Panc1 (cell line): ENCODE data around the gene UBASH3B. TPM values are rescaled to one million over a fixed set of nuclear protein-coding genes. Genes with fewer than 3 reads are reported as not detected.

Experiments used
- ATAC-seq: fragments of 200-7000 bp; cut with Tn5 transposase; 2 replicates; pipeline ENCODE4 v1.9.1; 2020; ENCODE audit warnings: mild to moderate bottlenecking, moderate library complexity
- BruUV-seq: library from RNA; stranded (reverse); fragments of 400-500 nt; replicated peaks from 2 replicates; lab custom pipeline; 2021; lab: Mats Ljungman, UMichigan
- CTCF ChIA-PET: fragments of 300-600 bp; sonication (Branson Sonifier 250); formaldehyde crosslinking; loops from one replicate; lab custom pipeline; 2022; ENCODE audit warnings: antibody characterized with exemption; lab: Charles Lee
- POLR2A ChIA-PET: fragments of 300-600 bp; sonication (Branson Sonifier 250); formaldehyde crosslinking; loops from one replicate; lab custom pipeline; 2022; ENCODE audit warnings: antibody characterized with exemption; lab: Charles Lee
- DNase-seq: peaks from one replicate; pipeline ENCODE4 v3.0.0-alpha.2; 2010; ENCODE audit warnings: low read depth, low spot score
- H3K27ac ChIP-seq: 2 replicates; pipeline ENCODE4 v1.5.1; 2011; ENCODE audit warnings: mild to moderate bottlenecking, low read length, inconsistent platforms
- H3K27me3 ChIP-seq: fragments of 200-500 bp; sonication (Bioruptor generic); 2 replicates; pipeline ENCODE4 v1.6.0; 2014; ENCODE audit warnings: low read length, inconsistent platforms; ENCODE audit not compliant: control insufficient read depth, insufficient read depth
- H3K36me3 ChIP-seq: fragments of 200-500 bp; sonication (Bioruptor generic); 2 replicates; pipeline ENCODE4 v1.5.1; 2014; ENCODE audit warnings: inconsistent platforms, mild to moderate bottlenecking, low read length, moderate library complexity; ENCODE audit not compliant: control insufficient read depth, insufficient read depth
- H3K4me1 ChIP-seq: 2 replicates; pipeline ENCODE4 v1.5.1; 2011; ENCODE audit warnings: inconsistent platforms, mild to moderate bottlenecking, low read length, moderate library complexity; ENCODE audit not compliant: control insufficient read depth, insufficient read depth
- H3K4me3 ChIP-seq, 2 experiments: 2 replicates each; pipeline ENCODE4 v1.5.1; 2011 to 2012; ENCODE audit warnings: low read depth in 2 of 2, low read length in 2 of 2, mild to moderate bottlenecking in 2 of 2, inconsistent platforms in 1 of 2, moderate library complexity in 1 of 2
- H3K9me3 ChIP-seq: fragments of 200-500 bp; sonication (Bioruptor generic); 2 replicates; pipeline ENCODE4 v1.5.1; 2014; ENCODE audit warnings: low read depth, mild to moderate bottlenecking, inconsistent platforms, low read length, moderate library complexity; ENCODE audit not compliant: control insufficient read depth, insufficient read depth
- POLR2AphosphoS5 ChIP-seq: IDR thresholded peaks from 2 replicates; pipeline ENCODE4 v1.6.1; 2012; ENCODE audit warnings: mild to moderate bottlenecking, low read depth, low read length, moderate library complexity
- SIN3A ChIP-seq: IDR thresholded peaks from 2 replicates; pipeline ENCODE4 v1.6.1; 2012; ENCODE audit warnings: low read depth, mild to moderate bottlenecking, low read length, moderate library complexity, borderline replicate concordance; ENCODE audit not compliant: insufficient read depth
- TCF7L2 ChIP-seq: IDR thresholded peaks from 2 replicates; pipeline ENCODE4 v1.6.1; 2011; ENCODE audit warnings: mild to moderate bottlenecking, low read depth, low read length, inconsistent platforms
- in situ Hi-C: cut with HindIII; loops from 2 replicates; pipeline ENCODE4 v1.10.0; 2016; ENCODE audit warnings: low sequenced_read_pairs, low pct_unique_long_range_greater_than_20kb
- intact Hi-C: fragments of 100-400 bp; cut with micrococcal nuclease; formaldehyde crosslinking; loops from one replicate; pipeline ENCODE4 v1.10.0; 2022; ENCODE audit not compliant: unreplicated experiment
- total RNA-seq: library from RNA; stranded (reverse); gene quantifications from one replicate; pipeline ENCODE4 v1.2.1, GENCODE V29; 2021; ENCODE audit not compliant: unreplicated experiment
- TF ChIP-seq, protein P1 (sequence below): fragments of 450-650 bp; IDR thresholded peaks from 2 replicates; pipeline ENCODE4 v1.5.1; 2017; ENCODE audit warnings: mild to moderate bottlenecking
- TF ChIP-seq, protein P2 (sequence below), 2 experiments: IDR thresholded peaks; 2 replicates each; pipeline ENCODE4 v1.6.1; 2011 to 2012; ENCODE audit warnings: low read depth in 2 of 2, control low read depth in 1 of 2, low read length in 1 of 2, mild to moderate bottlenecking in 1 of 2, moderate library complexity in 1 of 2; ENCODE audit not compliant: insufficient read depth in 1 of 2

The UBASH3B gene
- total RNA-seq, 1 experiment from 2014 or later: 55.1 TPM

GRCh38 chr11:122811721-122812120 lies 156.2 kb downstream of the UBASH3B start:
- POLR2A ChIA-PET: interaction anchor here (0.7 kb wide), 1 partner anchor 132 kb away, joined by 3 read pairs; no protein-coding TSS in a partner anchor
- Histone ChIP-seq H3K4me1 (no peaks in the 10 kb centered on the region; the same call in 1 of the 2 replicates), H3K36me3 (no peaks in the 10 kb centered on the region), H3K4me3 (no peak overlapping the region), H3K27ac (no peak overlapping the region), H3K9me3 (no peaks in the 10 kb centered on the region), H3K27me3 (no peaks in the 10 kb centered on the region)
- DNase-seq (no peak), ATAC-seq (no peak)
- TF ChIP-seq SIN3A (no peak), POLR2AphosphoS5 (no peak), TCF7L2 (no peak)
- TF ChIP-seq, protein P1, sequence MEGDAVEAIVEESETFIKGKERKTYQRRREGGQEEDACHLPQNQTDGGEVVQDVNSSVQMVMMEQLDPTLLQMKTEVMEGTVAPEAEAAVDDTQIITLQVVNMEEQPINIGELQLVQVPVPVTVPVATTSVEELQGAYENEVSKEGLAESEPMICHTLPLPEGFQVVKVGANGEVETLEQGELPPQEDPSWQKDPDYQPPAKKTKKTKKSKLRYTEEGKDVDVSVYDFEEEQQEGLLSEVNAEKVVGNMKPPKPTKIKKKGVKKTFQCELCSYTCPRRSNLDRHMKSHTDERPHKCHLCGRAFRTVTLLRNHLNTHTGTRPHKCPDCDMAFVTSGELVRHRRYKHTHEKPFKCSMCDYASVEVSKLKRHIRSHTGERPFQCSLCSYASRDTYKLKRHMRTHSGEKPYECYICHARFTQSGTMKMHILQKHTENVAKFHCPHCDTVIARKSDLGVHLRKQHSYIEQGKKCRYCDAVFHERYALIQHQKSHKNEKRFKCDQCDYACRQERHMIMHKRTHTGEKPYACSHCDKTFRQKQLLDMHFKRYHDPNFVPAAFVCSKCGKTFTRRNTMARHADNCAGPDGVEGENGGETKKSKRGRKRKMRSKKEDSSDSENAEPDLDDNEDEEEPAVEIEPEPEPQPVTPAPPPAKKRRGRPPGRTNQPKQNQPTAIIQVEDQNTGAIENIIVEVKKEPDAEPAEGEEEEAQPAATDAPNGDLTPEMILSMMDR: no peak
- TF ChIP-seq, protein P2, sequence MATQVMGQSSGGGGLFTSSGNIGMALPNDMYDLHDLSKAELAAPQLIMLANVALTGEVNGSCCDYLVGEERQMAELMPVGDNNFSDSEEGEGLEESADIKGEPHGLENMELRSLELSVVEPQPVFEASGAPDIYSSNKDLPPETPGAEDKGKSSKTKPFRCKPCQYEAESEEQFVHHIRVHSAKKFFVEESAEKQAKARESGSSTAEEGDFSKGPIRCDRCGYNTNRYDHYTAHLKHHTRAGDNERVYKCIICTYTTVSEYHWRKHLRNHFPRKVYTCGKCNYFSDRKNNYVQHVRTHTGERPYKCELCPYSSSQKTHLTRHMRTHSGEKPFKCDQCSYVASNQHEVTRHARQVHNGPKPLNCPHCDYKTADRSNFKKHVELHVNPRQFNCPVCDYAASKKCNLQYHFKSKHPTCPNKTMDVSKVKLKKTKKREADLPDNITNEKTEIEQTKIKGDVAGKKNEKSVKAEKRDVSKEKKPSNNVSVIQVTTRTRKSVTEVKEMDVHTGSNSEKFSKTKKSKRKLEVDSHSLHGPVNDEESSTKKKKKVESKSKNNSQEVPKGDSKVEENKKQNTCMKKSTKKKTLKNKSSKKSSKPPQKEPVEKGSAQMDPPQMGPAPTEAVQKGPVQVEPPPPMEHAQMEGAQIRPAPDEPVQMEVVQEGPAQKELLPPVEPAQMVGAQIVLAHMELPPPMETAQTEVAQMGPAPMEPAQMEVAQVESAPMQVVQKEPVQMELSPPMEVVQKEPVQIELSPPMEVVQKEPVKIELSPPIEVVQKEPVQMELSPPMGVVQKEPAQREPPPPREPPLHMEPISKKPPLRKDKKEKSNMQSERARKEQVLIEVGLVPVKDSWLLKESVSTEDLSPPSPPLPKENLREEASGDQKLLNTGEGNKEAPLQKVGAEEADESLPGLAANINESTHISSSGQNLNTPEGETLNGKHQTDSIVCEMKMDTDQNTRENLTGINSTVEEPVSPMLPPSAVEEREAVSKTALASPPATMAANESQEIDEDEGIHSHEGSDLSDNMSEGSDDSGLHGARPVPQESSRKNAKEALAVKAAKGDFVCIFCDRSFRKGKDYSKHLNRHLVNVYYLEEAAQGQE (IDR thresholded peaks at IDR 0.05; ENCODE audit: insufficient read depth in 1 of 2, low read depth in 2 of 2, low read length in 1 of 2): no peak
- CTCF ChIA-PET: no interaction called here
- no TSS peak for BruUV-seq
- in situ Hi-C loops (no loop called here), intact Hi-C loops (no loop called here)

GRCh38 chr11:122812638-122813037 lies 157.1 kb downstream of the UBASH3B start:
- DNase-seq: no peak
- TF ChIP-seq POLR2AphosphoS5 (no peak), SIN3A (no peak)
- Histone ChIP-seq H3K27me3 (no peaks in the 10 kb centered on the region), H3K4me1 (no peaks in the 10 kb centered on the region; the same call in 1 of the 2 replicates), H3K9me3 (no peaks in the 10 kb centered on the region), H3K36me3 (no peaks in the 10 kb centered on the region), H3K27ac (no peak overlapping the region), H3K4me3 (no peak overlapping the region)
- intact Hi-C loops (no loop called here), in situ Hi-C loops (no loop called here)
- ATAC-seq: no peak
- ChIA-PET POLR2A (no interaction called here), CTCF (no interaction called here)
- TSS peak; percentile 58 for BruUV-seq

DNA sequence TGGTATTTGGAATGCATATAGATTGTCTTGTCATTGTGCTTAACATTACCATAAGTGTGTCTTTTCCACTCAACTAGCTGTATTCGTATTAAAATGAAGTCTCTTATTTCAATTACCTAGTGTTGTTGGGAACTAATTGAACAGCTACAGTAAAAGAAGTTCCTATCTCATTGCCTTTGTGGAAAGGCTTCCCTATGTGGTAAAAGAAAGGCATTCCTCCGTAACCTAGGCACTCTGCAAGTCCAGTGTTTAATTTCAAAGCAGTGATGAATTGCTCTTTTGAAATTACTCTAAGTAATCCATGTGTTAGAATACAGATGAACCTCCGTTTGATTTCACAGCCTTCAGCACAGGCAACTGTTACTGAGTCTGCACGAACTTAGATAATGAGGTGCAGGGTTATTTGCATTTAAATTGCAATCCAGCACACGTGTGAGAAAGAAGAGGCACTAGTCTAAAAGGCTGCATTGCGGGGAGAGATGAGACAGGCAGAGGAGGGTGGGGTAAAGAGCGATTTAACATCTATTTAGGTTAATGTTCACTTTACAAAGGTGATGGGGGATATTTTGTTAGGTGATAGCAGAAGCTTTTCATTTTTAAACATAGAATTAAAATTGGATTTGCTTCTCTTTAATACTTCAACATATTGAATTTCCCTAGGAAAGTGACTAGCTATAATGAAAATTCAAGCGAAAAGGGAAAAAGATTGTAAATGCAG lies 157.8 kb downstream of the UBASH3B start:
- BruUV-seq: no TSS peak
- DNase-seq (no peak), ATAC-seq (no peak)
- TF ChIP-seq, protein P1: no peak
- no peak for TF ChIP-seq TCF7L2
- no peak for TF ChIP-seq POLR2AphosphoS5
- TF ChIP-seq, protein P2 (IDR thresholded peaks at IDR 0.05; ENCODE audit: insufficient read depth in 1 of 2, low read depth in 2 of 2, low read length in 1 of 2): no peak
- no peak for TF ChIP-seq SIN3A
- in situ Hi-C loops: no loop called here
- H3K9me3 ChIP-seq: no peaks in the 10 kb centered on the region
- intact Hi-C loops: no loop called here
- ChIA-PET CTCF (no interaction called here), POLR2A (interaction anchor here (0.6 kb wide), 1 partner anchor 32 kb away, joined by 8 read pairs; no protein-coding TSS in a partner anchor)
- H3K27me3 ChIP-seq: no peaks in the 10 kb centered on the region
- H3K4me3 ChIP-seq: no peak overlapping the region
- H3K27ac ChIP-seq: no peak overlapping the region
- H3K36me3 ChIP-seq: no peaks in the 10 kb centered on the region
- no peaks in the 10 kb centered on the region; the same call in 1 of the 2 replicates for H3K4me1 ChIP-seq
